SU-DHL-6 (cell line): ENCODE results near the gene MIEN1.

Source experiments
- CTCF ChIP-seq: fragments of 200-600 bp; sonication (generic); IDR thresholded peaks from one replicate; pipeline ENCODE4 v1.5.1; 2017; ENCODE audit warnings: antibody characterized with exemption, mild to moderate bottlenecking, low read length, moderate library complexity; ENCODE audit not compliant: insufficient read depth, poor library complexity, severe bottlenecking
- EZH2phosphoT487 ChIP-seq: fragments of 200-600 bp; sonication (generic), shearing (Covaris generic); conservative IDR thresholded peaks from 2 replicates; pipeline ENCODE4 v1.6.1; 2018; ENCODE audit warnings: mild to moderate bottlenecking, antibody characterized with exemption, low read length, moderate library complexity, mixed read lengths

- no peak for TF ChIP-seq CTCF
- no peak for TF ChIP-seq EZH2phosphoT487
Observed at GRCh38 chr17:39769974-39770587, 39.7 kb upstream of the MIEN1 start.
